Cortex of kidney (tissue), 1 donor: ENCODE data around the gene RPL15.
"Not testable (repeated sequence)": the region's sequence is repeated elsewhere in the genome, so short reads cannot be mapped to it uniquely, and the experiment has no call there.

Experiments
- DNase-seq: peaks from one replicate; lab custom pipeline; 2025; lab: John Stamatoyannopoulos, UW

Gene RPL15

GRCh38 chr3:23889950-23890349 lies 27.0 kb upstream of the RPL15 start:
- DNase-seq: no peak

DNA sequence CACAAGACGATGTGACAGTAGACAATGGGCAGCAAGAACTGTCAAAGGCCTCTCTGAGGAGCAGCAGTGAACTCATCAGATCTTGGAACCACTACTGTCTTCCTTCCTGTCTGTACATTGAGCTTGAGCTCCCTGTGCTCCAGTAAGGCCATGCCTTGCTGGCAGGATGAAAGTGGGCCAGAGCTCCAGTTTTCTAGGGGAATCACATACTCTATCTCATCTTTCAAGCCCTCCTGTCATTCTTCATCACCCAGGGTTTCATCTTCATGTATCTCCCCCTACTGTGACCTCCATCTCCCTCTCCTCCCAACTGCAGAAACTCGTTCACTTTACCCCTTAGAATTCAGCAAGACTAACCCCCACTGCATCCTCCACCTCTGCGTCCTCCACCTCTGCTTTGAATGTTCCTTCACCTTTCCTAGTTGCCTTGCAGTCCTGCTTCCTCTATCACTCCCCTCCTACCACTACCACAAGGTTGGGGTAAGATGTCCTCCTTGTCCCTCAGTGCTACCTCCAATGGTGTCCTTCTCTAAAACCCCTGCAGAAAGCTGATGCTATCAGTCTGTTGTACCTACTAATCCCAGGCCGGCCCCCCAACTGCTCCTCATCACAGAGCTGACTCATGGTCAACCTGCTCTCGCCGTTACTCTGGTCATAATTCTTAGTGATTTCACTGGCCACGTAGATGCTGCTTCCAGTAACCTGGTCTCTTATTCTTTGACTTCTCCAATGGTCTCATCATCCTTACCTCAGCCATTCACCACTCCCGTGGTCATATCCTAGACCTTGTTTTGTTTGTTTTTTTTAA lies 22.5 kb upstream of the RPL15 start:
- no peak for DNase-seq

- DNase-seq: no peak
These were observed 21.8 kb upstream of the RPL15 start for GRCh38 chr3:23895181-23895580.

DNA sequence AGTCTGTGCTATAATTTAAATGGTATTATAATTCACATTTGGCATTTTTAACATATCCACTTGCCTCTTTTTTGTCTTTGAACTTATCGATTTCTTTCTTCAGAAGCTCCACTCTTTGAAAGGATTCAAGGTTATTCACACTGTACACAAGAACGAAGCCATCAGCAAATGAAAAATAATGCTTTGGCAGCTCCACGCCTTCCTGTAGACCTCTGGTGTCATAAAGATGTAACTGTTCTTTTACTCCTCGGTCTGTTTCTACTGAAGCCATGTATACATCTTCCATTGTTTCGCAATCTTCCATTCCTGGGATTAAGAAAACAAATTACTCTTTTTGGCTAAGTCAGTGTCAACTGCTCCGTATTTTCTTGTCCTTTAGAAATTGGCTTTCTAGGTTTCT lies 16.2 kb upstream of the RPL15 start:
- no peak for DNase-seq

GRCh38 chr3:23904545-23904944 lies 12.4 kb upstream of the RPL15 start:
- DNase-seq: no peak

DNA sequence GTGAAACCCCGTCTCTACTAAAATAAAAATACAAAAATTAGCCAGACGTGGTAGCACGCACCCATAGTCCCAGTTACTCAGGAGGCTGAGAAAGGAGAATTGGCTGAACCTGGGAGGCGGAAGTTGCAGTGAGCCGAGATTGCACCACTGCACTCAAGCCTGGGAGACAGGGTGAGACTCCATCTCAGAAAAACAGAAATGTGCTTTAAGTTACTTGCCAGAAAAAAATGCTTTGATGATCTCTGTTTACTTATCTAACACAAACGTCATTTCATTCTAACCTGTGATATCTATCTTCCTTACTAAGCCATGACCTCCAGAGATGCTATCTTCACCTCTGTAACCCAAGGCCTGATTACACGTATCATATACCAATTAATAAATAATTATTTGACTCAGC lies 7.6 kb upstream of the RPL15 start:
- no peak for DNase-seq

DNA sequence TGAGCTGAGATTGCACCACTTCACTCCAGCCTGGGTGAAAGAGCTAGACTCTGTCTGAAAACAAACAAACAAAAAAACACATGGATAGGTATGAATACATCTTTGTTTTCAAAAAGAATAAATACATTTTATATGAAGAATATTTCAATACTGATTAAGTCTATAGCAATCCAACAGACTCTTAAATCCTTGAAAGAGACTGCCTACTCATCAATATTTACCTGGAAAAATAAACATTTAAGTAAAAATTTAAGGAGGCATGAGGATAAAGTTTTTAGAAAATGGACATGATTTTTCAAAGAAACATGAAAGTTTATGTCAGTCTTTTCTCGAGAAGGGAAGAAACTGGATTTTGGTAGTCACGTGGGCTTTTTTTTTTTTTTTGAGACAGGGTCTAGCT lies 5.5 kb upstream of the RPL15 start:
- no peak for DNase-seq

DNA sequence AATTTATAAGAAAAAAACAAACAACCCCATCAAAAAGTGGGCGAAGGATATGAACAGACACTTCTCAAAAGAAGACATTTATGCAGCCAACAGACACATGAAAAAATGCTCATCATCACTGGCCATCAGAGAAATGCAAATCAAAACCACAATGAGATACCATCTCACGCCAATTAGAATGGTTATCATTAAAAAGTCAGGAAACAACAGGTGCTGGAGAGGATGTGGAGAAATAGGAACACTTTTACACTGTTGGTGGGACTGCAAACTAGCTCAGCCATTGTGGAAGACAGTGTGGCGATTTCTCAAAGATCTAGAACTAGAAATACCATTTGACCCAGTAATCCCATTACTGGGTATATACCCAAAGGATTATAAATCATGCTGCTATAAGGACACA lies 4.6 kb upstream of the RPL15 start:
- not testable (repeated sequence) for DNase-seq

GRCh38 chr3:23913182-23913581 lies 3.8 kb upstream of the RPL15 start:
- DNase-seq: no peak

- DNase-seq: no peak
These were observed 2.8 kb upstream of the RPL15 start for GRCh38 chr3:23913873-23914743.

DNA sequence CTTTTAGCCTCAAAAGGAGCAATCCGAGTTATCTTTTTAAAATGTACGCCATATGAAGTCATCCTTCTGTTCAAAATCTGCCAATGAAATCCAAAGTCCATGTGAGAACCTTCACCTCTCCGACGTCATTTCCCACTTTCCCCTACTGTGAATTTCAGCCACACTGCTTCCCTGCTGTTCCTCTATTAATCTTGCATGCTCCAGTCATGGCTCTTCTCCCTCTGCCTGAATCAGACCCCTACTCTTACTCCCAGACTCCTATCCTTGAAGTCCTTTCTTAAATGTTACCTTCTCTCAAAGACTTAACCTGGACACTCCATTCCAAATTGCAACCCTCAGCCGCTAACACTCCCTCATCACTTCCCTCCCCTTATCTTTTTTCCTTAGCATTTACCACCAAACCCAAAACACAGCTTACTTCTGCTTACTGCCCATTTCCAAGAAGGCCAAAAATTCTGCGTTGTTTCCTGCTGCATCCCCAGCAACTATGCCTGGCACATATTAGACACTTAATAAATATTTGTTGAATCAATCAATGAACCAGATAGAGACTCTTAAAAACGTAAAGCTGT lies 1.3 kb upstream of the RPL15 start:
- no peak for DNase-seq

GRCh38 chr3:23916152-23916885 lies 613 bp upstream of the RPL15 start:
- DNase-seq: no peak

DNA sequence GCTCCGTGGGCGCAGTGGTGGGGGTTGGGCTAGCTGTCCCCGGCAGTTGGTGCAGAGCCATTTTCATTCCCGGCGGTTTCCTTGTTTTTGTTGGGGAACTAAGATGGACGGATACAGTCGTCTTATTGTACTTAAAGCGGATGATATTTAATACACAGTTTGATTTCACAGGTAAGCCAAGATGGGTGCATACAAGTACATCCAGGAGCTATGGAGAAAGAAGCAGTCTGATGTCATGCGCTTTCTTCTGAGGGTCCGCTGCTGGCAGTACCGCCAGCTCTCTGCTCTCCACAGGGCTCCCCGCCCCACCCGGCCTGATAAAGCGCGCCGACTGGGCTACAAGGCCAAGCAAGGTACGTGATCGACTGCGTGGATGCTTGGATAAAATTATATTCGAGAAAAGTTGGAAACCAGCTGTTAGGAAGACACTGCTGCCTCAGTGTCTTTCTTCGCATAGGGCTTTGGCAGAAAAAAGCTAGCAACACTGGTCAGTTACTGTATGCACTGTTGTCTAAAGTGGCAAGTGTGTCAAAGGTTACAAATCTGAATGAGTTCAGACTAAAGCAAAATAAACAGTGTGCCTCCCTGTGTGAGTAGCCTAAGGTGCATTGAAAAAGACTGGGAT lies 859 bp downstream of the RPL15 start:
- DNase-seq: not testable (repeated sequence)

DNA sequence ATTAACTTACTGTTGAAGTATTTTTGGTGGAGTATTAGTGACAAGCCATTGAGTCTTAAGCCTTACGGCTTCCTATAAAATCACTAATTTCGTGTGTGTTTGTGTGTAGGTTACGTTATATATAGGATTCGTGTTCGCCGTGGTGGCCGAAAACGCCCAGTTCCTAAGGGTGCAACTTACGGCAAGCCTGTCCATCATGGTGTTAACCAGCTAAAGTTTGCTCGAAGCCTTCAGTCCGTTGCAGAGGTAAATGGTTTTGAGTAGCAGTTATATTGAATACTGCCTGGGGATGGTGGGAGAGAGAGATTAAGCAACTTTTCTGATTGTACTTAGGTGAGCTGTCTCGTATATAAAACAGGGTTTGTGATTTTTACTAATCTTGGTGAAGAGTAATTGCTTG lies 1.4 kb downstream of the RPL15 start:
- DNase-seq: not testable (repeated sequence)

- DNase-seq: no peak
These were observed 2.7 kb downstream of the RPL15 start for GRCh38 chr3:23919628-23920027.

DNA sequence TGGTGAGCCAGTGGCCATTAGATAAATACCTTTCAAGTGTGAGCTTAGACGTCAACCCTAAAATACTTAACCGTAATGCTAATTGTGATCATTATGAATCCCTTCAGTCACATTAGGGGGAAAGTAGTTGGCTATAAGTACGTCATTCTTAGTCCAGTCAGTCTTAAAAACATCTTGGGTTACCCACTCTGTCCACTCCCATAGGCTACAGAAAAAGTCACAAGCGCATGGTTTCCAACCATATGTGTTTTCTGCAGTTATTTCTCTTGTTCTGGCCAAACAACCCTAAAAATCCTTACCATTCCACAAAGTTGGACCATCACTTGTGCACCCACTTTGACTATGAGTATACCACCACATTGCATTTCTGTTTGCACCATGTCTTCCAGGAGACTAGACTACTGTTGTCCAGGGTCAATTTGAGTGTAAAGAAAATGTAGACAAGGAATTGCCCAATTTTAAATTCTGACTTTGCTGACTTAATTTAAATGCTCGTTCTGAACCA lies 3.3 kb downstream of the RPL15 start:
- DNase-seq: no peak

DNA sequence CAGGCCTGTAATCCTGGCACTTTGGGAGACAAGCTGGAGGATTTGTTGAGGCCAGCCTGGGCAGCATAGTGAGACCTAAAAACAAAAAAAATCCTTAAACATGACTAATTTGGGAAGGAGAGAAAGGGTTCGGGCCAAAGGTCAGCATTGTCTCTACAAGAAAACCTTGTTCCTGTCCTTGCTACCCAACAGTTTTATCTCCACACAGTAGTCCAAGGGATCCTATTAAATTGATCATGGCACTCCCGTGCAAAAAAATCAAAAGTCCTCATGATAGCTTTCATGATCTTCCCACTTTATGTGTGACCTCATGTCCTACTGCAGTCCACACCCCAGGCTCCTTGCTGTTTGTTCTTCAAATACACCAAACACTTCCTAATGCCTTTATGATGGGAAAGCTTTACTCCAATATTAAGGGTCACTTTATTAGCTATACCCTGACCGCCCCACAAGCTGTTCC lies 4.2 kb downstream of the RPL15 start:
- no peak for DNase-seq

GRCh38 chr3:23923786-23924185 lies 6.9 kb downstream of the RPL15 start:
- no peak for DNase-seq

DNA sequence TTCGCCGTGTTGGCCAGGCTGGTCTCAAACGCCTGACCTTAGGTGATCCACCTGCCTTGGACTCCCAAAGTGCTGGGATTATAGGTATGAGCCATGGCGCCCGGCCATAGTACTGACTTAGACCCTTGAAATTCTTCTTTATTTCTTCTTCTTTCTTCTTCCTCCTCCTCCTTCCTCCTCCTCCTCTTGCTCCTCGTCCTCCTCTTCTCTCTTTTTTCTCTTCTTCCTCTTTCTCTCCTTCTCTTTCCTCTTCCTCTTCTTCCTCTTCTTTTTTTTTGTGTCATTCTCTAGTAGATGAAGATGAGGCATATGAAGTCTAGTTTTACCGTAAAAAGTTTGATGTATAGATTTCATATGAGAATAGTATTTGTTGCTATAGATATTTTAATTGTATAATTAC lies 9.3 kb downstream of the RPL15 start:
- no peak for DNase-seq

DNA sequence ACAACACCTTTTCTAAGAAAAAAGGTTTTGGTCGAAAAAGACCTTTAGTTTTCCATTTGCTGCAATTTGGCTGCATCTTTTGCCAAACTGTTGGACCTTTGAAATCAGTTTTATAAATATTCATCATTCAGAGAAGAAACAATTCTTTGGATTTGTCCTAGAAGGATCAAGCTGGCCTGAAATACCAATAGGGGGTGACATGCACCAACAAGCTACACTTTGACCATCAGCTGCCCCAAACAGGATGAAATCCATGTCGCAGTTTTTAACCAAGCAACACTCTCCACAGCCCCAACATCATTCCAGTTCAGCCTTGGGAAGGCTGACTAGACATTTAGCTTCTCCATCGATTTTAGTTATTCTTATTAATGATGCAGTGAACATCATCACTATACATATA lies 9.8 kb downstream of the RPL15 start:
- DNase-seq: no peak

GRCh38 chr3:23928524-23928923 lies 11.6 kb downstream of the RPL15 start:
- DNase-seq: no peak
